ENCODE data around the gene HDGFL2.

The HDGFL2 gene

GRCh38 chr19:4503132-4503824, 31.2 kb downstream of the HDGFL2 start:
- H3K4me3 ChIP-seq (ENCODE audit: control insufficient read depth, low read depth, low read length), result no peak overlapping the region
- TF ChIP-seq, protein P1, sequence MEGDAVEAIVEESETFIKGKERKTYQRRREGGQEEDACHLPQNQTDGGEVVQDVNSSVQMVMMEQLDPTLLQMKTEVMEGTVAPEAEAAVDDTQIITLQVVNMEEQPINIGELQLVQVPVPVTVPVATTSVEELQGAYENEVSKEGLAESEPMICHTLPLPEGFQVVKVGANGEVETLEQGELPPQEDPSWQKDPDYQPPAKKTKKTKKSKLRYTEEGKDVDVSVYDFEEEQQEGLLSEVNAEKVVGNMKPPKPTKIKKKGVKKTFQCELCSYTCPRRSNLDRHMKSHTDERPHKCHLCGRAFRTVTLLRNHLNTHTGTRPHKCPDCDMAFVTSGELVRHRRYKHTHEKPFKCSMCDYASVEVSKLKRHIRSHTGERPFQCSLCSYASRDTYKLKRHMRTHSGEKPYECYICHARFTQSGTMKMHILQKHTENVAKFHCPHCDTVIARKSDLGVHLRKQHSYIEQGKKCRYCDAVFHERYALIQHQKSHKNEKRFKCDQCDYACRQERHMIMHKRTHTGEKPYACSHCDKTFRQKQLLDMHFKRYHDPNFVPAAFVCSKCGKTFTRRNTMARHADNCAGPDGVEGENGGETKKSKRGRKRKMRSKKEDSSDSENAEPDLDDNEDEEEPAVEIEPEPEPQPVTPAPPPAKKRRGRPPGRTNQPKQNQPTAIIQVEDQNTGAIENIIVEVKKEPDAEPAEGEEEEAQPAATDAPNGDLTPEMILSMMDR (conservative IDR thresholded peaks at IDR 0.05; ENCODE audit: control insufficient read depth, insufficient read depth, low read depth, low read length), result no peak
- no peak for DNase-seq (ENCODE audit: low read depth)

GRCh38 chr19:4503825-4504170, 31.7 kb downstream of the HDGFL2 start:
- no peak for DNase-seq (ENCODE audit: low read depth)
- no peak overlapping the region for H3K4me3 ChIP-seq (ENCODE audit: control insufficient read depth, low read depth, low read length)
- TF ChIP-seq, protein P1 (conservative IDR thresholded peaks at IDR 0.05; ENCODE audit: control insufficient read depth, insufficient read depth, low read depth, low read length), result no peak

DNA sequence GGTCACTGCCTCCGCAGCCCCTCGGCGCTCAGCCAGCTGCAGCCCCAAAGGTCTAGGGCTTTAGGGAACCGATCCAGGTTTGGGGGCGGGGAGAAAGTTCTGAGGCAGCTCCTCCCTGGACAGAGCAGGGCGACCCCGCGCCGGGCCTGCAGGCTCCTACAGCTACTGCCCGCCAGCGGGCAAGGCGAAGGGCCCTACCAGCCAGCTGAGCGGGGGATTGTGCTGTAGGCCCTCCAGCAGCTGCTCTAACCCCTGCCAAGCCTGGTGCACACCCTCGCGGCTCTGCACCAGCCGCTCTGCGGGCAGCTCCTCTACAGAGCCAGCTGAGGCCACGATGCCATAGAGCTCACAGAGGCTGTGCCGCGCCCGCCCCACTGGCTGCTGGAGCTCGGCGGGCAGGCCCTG, 32.2 kb downstream of the HDGFL2 start:
- DNase-seq (ENCODE audit: low read depth), result no peak
- TF ChIP-seq, protein P1 (conservative IDR thresholded peaks at IDR 0.05; ENCODE audit: control insufficient read depth, insufficient read depth, low read depth, low read length), result no peak
- H3K4me3 ChIP-seq (ENCODE audit: control insufficient read depth, low read depth, low read length), result no peak overlapping the region

GRCh38 chr19:4504891-4505569, 32.9 kb downstream of the HDGFL2 start:
- H3K4me3 ChIP-seq (ENCODE audit: control insufficient read depth, low read depth, low read length), result no peak overlapping the region
- DNase-seq (ENCODE audit: low read depth), result peak; percentile 49
- TF ChIP-seq, protein P1 (conservative IDR thresholded peaks at IDR 0.05; ENCODE audit: control insufficient read depth, insufficient read depth, low read depth, low read length), result no peak

GRCh38 chr19:4505570-4506448, 33.7 kb downstream of the HDGFL2 start:
- no peak overlapping the region for H3K4me3 ChIP-seq (ENCODE audit: control insufficient read depth, low read depth, low read length)
- TF ChIP-seq, protein P1 (conservative IDR thresholded peaks at IDR 0.05; ENCODE audit: control insufficient read depth, insufficient read depth, low read depth, low read length), result no peak
- DNase-seq (ENCODE audit: low read depth), result no peak

DNA sequence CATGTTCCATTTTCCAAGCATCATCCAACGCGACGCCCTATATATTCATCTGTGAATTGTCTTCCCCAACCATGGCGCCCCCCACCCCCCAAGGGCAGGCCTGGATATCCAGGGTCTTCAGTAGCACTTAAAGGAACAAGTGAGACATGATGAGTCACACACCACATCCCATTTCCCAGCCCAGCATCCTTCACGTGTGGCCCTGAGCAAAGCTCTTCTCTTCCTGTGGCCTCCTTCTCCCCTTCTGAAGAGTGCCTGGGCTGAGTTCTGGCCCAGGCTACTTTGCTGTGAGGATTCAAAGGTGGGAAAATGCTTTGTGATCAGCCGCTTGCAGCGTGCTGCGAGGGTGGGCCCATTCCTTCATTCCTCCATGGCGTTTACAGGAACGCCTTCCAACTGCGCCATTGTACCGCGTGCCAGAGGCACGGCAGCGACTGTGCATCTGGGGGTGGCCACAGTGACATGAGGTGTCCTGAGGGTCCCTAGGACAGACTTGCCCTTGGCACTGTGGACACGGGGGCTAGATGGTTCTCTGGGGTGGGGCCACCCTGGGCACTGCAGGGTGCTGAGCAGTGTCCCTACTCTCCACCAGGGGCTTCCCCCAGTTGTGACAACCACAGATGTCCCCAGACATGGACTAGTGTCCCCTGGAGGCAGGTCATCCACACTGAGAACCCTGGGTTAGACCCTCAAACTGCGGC, 34.5 kb downstream of the HDGFL2 start:
- DNase-seq (ENCODE audit: low read depth), result peak; percentile 84
- no peak overlapping the region for H3K4me3 ChIP-seq (ENCODE audit: control insufficient read depth, low read depth, low read length)
- TF ChIP-seq, protein P1 (conservative IDR thresholded peaks at IDR 0.05; ENCODE audit: control insufficient read depth, insufficient read depth, low read depth, low read length), result no peak

All from fibroblast of mammary gland (primary cell).